GM21723 (cell line): ENCODE data around the gene NLGN2.

ENCODE experiments used
- ATAC-seq: cut with Tn5 transposase; IDR thresholded peaks from one replicate; pipeline ENCODE4 v1.9.1; 2021; ENCODE audit warnings: mild to moderate bottlenecking, moderate library complexity; ENCODE audit not compliant: unreplicated experiment

NLGN2 gene

DNA sequence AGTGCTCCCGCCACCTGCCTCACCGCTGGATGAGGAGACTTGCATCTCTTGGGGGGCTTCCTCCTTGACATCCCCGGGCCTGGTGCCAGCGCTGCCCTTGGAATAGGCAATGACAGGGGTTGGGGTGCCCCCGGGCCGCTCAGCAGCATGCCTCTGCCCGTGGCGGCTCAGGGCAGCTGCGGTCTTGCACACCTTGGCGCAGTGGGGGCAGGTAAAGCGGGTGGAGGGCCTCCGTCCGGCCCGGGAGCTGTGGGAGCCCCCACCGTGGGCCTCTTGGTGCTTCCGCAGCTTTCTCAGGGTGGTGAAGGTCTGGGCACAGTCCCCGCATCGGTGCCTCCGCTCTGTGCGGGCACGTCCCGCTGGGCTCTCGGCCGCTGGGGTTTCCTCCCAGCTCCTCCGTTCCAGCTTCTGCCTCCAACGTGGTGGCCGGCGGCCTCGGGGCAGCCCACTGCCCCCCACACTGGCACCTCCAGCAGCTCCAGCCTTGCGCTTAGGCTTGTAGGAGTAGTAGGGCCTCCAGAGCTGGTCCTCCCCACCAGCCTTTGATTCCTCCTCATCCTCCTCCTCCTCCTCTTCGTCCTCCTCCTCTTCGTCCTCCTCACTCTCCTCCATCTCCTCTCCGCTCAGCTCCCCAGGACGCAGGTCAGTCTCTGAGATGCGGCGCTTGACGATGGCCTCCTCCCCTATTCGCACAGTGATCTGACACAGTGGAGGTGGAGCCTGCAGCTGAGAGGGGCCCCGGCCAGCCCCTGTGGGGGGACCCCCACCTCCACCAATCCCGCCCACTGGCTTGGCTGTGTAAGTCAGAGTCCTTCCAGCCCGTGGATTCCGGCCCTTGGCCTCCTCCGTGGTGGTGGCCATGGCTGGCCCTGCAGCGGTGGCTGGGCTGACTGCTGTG is 55.1 kb downstream of the NLGN2 start:
- no peak for ATAC-seq

DNA sequence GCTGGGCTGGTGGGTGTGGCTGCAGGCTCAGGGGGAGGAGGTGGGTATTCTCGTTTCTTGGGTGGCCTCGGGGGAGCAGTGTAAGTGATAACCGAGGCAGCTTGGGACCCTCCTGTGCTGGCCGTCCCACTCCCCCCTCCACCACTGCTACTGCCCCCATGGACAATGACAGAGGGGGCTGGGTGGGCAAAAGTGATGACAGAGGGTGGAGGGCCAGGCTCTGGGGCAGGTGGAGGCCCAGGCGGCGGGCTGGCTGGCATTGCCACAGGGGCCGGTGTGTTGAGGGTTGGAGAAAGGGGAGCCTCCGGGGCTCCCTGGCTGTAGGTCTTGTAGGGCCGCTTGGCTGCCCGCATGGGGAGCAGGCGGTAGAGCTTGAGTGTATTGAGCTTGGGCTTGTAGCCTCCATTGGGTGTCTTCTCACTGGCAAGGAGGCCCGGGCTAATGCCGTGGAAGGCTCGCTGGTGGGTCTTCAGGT is 55.8 kb downstream of the NLGN2 start:
- ATAC-seq: no peak

DNA sequence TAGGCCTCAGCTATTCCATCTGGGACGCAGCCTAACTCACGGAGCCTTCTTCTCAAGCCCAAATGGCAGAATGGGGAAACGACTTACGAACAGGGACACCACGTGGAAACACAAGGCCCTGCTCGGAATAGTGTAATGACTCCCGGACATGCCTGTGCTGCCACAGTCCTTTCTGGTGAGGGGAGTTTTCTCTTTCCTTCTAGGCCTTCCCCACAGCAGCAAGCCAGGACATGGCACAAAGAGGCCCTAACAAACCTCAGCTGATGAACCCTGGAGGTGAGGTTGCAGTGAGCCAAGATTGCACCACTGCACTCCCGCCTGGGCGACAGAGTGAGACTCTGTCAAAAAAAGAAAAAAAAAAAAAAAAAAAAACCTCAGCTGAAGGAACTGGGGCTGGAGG is 56.4 kb downstream of the NLGN2 start:
- ATAC-seq: no peak

- ATAC-seq: no peak
These were observed 58.1 kb downstream of the NLGN2 start for GRCh38 chr17:7465597-7466275.

GRCh38 chr17:7466318-7466638 is 58.6 kb downstream of the NLGN2 start:
- no peak for ATAC-seq

DNA sequence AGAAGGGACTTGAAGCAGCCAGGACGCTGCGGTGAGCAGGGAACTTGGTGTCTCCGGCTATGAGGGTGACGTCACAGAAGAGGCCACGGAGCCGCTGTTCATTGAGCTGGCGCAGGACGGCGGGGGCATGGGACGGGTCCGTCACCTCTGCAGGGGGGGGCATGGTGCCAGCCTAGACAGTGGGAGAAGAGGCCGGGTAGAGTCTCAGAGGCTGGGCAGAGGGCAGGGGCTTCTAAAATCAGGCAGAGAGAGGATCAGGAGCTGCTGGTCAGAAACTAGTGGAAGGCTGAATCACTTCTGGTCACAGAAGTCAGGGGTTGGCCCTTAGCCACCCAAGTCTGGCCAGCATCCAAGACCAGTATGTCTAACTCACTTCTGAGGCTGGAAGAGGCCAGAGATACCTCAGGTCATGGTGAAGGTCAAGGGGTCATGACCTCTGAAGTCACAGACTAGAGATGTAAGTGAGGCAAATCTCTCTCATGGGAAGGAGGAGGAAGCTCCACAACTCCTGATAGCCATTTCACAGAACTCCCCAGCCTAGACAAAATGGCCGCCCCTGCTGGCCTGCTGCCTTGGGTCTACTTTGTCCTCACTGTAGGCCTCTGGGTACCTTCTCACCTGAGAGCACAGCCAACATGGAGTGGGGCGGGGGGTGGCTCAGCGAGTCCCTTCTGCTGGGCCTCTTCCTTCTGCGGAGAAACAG is 59.1 kb downstream of the NLGN2 start:
- no peak for ATAC-seq

DNA sequence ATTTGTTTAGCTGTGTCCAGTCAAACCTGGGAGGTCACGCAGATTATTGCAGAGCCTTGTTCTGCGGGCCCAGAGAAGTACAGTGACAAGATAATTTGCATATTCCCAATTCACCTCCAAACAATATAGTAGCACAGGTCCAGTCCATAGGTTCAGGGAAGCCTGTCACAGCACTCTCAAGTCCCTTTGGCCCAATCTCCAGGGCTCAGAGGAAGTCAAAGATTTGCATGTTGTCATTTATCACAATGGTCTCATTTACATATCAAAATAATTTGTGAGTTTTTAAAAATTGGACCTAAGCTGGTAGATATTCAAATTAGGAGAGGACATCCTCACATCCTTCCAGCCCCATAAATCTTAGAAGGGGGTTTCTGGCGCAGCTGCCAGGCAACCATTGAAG is 59.9 kb downstream of the NLGN2 start:
- ATAC-seq: no peak

DNA sequence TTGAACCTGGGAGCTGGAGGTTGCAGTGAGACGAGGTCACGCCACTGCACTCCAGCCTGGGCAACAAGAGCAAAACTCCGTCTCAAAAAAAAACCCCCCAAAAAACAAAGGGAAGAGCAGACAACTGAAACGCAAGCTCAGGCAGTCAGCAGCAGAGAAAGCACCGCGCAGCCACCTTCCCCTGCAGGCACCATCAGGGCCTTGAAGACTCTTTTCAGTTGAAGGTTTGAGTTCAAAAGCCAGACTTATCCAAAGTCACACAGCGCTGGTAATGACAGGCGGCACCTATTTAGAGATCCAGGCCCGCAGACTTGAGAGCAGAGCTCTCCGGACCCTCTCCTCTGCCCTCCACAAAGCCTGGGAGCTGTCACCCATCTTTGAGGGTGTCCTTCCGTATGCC is 60.6 kb downstream of the NLGN2 start:
- no peak for ATAC-seq

- ATAC-seq: no peak
These were observed 61.3 kb downstream of the NLGN2 start for GRCh38 chr17:7468804-7469389.
